ENCODE measurements around the gene RPS3. TPM values are rescaled to one million over a fixed set of nuclear protein-coding genes. Genes with fewer than 3 reads are reported as not detected.

The RPS3 gene
- total RNA-seq, 1 experiment from 2014 or later, result 2,617 TPM

Small RNA genes within 50 kb of the gene (small RNA-seq; reads per million reads assigned to genes)
- gene SNORD15A (not detected), gene SNORD15B (189 reads per million, percentile 98 among the genes with 10 or more reads in this experiment)

Other genes starting within 250 kb of the RPS3 start
- 0.55 and 1.9 TPM in 2 replicates for gene SLCO2B1, start 248.4 kb upstream of the RPS3 start, total RNA-seq (2014; rRNA removed; shearing (Covaris generic))
- not detected in 2 replicates for gene TPBGL, start 158.7 kb upstream of the RPS3 start, total RNA-seq (2014; rRNA removed; shearing (Covaris generic))
- gene ARRB1, start 47.9 kb upstream of the RPS3 start, total RNA-seq (2014; rRNA removed; shearing (Covaris generic)), result 28.6 and 33.5 TPM in 2 replicates
- gene KLHL35, start 33.7 kb downstream of the RPS3 start, total RNA-seq (2014; rRNA removed; shearing (Covaris generic)), result 20.5 and 23.5 TPM in 2 replicates
- gene GDPD5, start 126.4 kb downstream of the RPS3 start, total RNA-seq (2014; rRNA removed; shearing (Covaris generic)), result 2.8 and 4.0 TPM in 2 replicates
- 138 and 141 TPM in 2 replicates for gene SERPINH1, start 162.7 kb downstream of the RPS3 start, total RNA-seq (2014; rRNA removed; shearing (Covaris generic))

Data from HT-29 (cell line).